Right kidney (tissue), 1 donor: ENCODE data around the gene KCNG2.
"Not testable (repeated sequence)": the region's sequence is repeated elsewhere in the genome, so short reads cannot be mapped to it uniquely, and the experiment has no call there.

Experiments used
- DNase-seq: peaks from one replicate; pipeline ENCODE4 v3.0.0-alpha.2; 2016

Gene KCNG2

DNA sequence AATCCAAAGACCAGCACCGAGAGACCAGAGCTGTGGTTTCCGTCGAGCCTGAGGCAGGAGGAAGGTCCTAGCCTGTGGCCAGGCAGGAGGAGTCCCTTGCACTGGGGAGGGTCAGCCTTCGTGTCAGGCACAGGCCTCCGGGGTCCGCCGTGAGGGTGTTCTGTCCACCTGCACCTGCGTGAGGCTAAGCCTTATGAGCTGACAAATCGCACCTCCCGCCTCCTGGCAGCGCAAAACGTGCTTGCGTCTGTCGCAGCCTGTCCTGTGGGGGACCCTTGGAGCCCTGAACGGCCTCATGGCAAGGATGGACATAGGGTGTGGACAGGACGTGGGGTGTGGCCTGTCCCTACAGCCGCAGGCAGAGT is 73.3 kb downstream of the KCNG2 start:
- no peak for DNase-seq

DNA sequence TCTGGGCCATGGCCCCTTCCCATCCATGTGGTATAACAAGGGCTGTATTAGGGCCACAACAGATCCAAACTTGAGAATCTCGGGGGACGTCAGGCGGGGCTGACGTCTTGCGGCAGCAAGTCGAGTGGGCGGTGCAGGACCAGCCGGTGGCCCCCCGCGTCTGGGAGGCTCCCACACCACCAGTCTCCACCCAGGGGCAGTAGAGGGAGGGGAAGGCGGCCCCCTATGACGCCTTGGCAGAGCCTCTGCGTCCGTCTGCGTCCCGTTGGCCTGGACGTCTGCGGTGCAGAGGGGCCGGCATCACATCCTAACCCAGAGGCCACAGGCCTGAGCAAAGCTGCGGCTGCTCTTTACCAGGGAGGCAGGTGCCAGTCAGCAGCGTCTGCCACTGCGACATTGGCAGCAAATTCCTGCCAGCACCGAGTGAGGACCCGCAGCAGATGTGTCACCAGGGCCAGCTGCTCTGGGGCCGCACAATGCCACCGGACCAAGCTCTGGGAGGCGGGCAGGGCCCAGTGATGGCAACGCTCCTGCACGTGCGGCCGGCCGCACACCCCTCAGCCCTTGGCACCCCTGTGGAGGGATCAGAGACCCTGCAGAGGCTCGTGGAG is 73.8 kb downstream of the KCNG2 start:
- no peak for DNase-seq

DNA sequence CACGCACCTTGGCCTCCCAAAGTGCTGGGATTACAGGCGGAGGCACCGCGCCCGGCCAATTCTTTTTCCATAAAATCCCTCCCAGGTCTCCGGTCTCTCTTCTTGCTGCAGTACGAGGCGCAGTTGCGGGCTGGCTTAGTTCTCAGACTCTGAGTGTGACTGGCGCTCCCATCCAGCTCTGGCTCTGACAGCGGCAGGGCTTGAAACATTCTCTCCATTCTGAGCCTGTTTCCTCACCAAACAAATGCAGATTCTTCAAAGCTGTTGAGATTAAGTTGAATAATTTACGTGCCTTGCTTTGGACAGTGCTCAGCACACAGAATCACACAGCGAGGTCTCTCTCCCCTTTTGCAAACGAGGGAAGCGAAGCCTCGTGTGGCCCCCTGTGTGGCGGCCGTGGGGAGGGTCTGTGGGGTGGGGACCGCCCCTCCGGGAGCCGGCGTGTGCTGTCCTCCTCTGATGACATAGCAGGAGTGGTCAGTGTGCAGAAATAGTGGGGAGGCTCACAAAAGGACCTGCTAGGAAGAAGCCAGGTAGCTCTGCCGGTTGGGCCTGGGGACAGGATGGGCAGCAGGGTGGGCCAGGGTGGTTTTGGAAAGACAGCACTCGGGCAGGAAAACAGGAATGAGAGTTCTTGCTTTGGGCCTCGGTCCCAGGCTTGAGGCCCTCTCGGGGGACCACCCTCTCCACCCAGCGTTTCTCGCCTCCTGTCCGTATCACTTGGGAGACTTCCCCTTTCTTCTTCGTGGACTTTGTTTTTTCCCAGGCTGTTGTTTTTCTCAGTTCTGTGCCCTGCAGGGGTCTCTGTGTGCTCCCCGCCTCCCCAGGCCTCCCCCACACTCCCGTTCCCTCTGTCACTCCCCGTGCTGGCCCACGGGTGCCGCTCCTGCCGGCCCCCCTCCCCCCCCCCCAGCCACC is 75.0 kb downstream of the KCNG2 start:
- peak; percentile 31 for DNase-seq

DNA sequence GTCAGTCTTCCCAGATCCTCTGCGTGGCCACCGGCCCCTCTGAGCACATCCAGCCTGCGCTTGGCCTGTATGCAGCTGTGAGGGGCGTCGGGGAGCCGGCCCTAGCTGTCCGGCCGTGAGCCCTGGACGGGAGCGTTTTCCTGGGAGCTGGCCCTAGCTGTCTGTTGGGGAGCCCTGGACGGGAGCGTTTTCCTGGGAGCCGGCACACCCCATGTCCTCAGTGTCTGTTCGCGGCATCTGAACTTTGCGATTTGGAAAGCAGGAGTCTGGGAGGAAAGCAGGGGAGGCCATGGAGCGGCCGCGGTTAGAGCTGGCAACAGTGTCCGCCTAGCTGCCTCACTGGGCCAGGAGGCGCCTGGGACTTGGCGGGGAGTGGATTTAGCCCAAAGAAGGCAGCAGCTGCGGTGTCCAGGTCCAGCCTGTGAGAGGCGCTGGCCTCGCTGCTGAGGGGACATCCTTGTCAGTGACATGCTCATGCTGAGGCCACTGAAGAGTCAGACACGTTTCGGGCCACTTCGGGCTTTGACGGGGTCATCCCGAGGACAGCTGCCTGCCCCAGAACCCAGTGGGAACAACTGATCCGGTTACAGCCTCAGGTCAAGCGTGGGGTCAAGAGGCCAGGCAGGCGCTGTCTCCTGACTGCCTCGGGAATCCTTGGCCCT is 75.8 kb downstream of the KCNG2 start:
- no peak for DNase-seq

DNA sequence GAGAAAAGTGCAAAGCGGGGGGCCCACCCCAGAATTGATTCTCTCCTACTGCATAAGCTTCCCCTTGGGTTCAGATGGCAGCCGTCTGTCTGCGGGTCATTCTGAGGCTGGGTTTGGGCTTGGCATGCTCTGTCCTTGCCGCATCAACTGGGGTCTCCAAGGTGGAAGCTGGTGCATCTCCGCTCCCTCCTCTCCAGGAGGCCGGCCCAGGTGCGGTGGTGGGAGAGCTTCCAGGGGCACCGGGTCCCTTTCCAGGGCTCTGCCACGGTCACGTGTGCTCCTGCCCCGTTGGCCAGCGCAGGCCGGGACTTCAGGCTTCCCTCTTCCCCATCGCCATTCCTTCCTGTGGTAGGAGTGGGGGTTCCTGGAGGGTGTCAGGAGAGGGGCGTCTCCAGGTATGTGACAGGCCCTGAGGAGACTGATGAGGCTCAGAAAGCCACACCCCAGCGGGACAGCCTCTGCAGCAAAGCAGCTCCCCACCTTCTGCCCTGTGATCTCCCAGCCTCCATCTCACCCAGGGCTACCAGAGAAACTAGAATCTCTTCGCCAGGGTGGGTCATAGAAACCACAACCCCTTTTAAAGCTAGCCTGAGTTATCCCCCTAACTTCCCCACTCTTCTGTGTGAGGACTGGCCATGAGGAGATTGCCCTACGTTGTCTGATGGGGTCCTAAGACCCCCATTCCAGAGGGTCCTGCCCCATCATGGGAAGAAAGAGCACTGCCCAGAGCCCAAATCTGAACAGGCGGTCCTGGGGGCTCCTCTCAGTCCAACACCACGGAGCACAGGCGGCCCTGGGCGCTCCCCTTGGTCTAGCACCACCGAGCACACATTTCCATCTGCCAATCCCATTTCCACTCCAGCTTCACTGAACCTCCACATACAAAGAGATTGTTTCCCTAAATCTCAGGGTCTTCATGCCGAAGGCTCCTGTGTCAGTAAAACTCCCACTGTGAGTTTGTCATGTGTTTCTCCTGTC is 77.1 kb downstream of the KCNG2 start:
- DNase-seq = no peak

DNA sequence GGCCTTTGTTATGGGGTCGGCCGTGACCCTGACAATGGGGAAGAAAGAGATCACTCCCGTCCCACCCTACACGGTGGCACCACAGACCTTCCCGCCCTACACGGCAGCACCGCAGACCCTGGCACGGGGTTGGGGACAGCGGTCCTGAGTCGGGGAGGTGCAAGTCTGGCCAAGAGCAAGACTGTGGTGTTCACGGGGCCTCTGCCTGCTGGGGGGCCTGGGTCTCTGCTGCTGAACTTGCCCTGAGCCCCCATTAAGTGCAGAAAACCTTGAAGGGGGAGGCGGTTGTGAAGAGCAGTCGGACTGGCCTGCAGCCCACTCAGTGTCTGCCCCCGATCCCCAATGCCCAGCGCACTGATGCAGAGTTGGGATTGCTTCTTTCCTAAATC is 77.8 kb downstream of the KCNG2 start:
- DNase-seq = no peak

DNA sequence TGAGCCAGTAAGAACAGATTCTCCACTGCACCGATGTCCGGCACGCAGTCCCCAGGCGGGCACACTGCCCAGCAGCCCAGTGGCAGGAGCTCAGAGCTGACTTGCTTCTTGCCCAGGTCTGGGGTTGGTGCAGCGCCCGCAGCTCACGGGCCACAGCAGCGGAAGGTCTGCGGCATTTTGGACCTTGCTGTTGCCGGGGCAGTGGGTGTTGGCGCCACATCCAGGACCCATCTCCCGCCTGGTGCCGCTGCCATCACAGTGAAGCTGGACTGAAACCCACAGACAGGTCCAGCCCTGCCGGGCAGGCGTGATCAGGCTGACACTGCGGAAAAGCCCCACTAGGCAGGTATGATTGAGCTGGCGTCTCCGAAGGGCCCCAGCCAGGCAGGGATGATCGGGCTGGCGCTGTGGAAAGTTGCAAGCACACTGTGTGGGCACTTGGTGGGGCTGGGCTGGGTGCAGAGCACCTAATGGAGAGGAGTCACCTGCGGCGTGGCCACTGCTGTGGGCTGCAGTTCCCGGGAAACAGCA is 78.3 kb downstream of the KCNG2 start:
- no peak for DNase-seq

DNA sequence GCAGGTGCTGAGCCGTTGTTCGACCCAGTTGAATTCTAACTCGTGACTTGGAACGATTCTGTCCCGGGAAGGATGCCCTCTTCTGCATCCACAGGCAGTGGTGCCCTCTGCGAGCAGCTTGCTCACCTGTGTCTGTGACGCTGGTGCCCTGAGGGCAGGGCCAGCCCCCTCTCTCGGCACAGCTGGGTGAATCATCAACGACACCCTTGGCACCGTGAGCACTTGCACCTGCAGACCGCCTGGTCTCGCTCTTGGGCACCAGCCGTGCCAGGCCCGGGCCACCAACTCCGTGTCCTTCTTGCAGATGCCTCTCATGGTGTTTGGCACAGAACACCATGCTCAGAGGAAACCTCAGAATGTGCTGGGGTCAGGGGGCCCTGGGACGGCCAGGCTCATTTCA is 78.8 kb downstream of the KCNG2 start:
- DNase-seq = no peak

DNA sequence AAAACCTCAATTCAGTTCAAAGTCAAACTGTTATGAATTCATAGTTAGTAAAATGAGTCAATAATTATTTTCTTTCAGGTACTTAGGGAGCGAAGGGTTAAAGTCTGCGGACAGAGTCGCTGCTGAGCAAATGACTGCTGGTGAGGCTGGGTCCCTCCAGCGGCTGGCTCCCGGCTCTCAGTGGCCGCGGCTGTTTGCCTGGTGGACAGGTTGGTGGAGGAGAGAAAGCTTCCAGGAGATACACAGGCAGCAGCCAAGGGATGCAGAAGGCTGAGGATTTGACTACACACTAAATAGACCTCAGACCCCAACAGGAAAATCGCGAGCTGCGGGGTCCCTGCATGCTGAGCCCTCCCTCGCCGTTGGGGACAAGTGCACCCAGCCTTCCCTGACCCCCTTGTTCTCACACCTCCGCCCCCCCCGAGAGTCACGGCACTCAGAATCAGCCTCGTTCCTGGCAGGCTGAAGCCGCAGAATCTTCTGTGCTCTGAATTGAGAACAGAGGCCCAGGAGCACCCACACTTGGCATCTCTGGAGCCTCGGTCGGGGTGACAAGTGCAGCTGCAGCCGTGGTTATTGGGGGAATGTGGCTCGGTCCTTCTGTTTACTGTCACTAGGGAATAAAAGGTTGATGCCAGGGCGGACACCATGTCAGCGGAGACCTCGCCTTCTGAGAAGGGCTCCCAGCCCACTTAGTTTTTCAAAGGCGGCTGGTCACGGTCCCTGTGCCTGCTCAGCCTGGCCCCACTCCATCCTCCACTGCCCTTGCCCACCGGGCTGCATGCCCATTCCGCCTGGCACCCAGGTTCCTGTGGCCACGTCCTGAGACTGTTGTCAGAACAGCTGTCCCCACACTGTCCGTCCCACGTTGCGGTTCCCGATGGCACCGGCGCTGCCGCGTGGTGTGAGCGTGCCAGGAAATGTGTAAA is 79.7 kb downstream of the KCNG2 start:
- no peak for DNase-seq

DNA sequence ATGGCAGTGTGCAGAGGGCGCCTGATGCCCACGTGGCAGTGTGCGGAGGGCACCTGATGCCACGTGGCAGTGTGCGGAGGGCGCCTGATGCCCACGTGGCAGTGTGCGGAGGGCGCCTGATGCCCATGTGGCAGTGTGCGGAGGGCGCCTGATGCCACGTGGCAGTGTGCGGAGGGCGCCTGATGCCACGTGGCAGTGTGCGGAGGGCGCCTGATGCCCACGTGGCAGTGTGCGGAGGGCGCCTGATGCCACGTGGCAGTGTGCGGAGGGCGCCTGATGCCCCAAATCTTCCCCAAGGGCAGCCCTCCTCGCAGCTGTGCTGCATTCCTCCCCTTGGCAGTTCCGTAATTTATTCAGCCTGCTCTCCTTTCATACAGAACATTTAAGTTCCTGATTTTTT is 80.5 kb downstream of the KCNG2 start:
- DNase-seq = not testable (repeated sequence)

DNA sequence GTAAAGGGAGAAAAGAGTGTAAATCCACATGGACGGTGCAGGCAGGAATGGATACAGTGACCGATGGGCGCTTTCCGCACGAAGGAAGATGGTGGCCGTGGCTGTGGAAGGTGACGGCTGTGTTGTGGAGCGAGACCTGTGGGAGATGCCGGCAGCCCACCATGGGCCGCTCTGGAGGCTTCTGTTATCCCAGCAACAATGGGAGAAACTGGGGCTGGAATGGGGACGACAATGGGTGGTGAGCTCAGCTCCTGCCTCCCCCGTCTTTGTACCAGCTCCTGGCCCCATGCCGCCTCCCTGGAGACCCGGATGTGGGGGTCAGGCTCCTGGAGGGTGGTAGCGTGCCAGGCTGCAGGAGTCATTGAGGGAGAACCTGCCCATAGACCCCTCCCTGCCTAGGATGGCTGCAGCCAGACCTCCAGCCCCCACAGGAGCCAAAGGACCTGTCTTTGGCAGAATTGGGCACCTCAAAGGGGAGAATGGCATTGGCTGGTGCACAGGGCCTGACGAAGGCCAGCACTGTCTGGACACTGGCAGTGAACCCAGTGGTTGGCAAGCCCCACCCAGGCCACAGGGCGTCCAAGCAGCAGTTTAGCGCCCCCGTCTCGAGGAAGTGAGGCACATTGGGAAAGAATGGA is 81.1 kb downstream of the KCNG2 start:
- DNase-seq = no peak

DNA sequence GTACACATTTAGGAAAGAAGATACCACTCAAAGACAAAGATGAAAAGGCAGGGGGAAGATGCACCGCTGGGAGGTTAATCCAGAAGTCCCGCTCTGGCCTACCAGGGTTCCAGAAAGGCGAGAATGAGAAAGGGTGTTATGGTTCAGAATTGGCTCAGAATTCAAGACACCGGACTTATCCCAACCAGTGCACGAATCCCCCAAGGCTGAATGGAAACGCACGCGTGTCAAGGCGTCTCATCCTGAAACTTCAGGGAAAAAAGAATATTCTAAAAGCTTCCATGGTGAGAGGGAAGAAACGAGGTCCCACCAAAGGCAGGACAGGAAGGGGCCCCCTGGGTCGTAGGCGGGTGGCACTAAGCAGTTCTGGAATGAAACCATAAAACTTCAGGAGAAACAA is 81.8 kb downstream of the KCNG2 start:
- DNase-seq = no peak

DNA sequence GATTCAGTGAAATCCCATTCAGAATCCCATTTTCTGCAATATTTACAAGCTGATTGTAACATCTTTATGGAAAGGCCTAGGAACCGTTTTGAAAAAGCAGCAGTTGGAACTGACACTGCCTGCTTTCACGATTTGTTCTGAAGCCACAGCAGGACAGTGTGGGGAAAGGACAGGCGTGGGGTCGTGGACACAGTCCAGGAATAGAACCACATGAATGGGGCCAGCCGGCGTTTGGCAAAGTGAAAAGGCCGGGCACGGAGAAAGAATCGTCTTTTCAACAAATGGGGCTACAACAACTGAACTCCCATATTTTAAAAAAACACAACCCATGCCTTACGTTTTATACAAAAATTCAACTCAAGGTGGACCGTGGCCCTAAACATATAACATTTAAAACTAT is 84.0 kb downstream of the KCNG2 start:
- DNase-seq = no peak

DNA sequence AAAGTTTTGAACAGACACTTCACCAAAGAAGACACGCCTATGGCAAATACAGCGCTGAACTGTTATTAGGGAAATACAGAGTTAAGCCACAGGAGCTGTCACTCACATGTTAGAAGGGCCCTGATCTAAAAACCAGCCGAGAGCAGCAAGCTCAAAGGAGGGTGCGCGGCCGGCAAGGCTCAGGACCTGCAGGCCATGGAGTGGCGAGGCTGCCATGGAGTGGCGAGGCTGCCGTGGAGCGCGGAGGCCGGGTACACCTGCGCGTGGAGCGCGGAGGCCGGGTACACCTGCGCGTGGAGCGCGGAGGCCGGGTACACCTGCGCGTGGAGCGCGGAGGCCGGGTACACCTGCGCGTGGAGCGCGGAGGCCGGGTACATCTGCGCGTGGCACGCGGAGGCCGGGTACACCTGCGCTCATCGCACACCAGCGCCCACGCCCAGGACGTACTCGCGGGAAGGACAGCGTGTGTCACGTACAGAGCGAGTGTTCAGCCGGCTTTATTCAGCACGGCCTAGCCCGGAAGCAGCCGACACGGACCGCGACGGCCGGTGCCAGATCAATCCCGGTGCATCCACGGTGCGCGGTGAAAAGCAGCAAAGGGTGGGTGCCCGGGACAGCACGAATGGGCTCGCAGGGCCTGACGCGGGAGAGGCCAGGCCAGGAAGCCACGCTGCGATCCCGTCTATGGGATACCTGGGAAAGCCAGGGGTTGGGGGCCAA is 84.9 kb downstream of the KCNG2 start:
- no peak for DNase-seq

DNA sequence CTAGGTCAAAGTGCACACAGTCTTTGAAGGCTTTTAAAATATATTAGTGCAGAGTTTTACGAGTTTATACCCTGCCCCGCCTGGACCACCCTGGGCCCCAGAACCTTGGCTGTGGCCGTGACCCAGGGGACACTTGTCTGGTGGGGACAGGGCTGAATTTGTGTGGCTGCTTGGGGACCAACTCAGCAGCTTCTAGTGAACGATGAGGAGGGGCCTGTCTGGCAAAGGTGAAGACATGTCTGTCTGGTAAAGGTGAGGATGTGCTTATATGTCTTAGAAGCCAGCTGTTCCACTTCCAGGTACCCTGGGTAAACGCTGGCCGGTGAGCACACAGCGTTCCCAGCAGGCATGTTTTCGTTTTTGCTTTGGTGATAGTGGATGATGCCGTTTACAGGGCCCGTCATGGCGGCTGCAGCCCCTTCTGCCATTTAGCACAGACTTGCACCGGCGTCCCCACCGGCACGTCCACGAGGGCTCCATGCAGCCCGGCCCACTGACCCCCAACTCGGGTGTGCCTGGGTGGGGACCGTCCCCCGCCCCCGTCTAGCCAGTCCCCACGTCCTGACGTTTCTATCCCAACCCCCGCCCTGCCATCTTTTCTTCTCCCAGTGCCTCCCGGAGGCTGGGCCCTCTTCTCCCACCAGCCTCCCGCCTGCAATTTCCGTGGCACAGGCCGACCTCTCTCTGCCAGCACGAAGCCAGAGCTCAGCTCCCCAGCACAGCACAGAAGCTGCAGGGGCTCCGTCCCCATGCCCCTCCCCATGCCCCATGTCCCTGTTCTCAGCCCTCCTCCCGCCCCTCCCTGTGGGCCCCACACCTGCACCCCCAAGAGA is 85.9 kb downstream of the KCNG2 start:
- DNase-seq = no peak

DNA sequence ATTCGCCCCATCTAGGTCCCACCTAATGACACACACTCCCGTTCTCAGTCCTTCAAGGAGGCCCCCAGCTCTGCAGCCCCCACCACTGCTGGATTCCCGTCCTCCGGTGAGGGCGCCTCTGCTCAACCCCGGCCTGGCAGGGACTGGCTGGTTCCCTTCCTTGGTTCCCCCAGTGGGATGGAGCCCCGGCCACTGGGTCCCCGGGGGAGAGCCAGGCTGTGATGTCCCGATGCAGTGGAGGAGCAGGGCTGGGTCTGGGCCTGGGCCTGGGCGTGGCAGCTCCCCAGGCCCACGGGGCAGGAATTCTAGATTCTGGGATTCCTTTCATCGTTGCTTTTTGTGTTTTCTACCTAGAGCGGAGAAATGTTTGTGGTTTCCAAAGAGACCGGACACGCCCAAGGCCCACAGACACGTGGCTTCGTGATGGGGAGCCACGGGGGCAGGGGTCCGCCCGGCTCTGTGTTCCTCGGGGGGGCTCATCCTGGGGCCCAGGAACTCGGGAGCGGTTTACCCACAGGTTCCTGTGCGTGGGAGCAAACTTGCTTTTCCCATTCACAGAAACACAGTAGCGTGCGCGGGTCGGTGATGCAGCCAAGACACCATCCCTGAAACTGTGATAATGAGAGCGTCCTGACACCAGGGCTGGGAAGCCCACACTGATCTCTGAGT is 86.7 kb downstream of the KCNG2 start:
- no peak for DNase-seq

DNA sequence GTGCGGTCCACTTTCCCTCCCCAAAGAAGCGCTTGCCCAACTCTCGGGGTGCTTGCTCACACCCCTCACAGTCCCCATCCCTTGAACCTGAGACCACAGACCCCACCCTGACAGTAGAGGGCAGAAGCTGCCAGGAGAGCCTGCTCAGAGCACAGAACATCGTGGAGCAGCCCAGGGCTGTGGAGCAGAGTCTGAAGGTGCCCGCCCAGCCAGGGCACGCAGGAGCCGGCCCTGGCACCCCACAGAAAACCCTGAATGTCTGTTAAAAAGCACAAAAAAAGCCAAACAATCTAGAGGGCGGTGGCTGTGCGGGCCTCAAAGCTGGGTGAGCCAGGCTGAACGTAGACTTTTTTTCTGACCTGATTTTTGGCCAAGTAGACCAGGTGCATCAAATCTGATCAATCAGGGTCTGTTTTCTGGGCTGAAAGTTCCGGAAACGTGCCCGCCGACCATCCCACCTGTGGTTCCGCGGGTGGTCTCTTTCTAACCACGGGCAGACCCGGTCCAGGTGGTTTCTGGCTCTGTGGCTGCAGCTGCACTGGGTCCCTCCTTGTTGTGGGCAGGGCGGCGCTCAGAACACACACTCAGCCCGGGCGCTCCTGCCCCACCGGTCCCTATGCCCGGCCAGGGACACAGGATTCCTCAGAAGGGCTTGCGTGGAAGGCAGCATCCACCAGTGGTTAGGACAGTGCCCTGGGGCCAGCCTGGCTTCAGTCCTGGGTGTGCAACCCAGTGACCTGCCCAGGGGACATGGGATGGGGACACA is 87.4 kb downstream of the KCNG2 start:
- no peak for DNase-seq
